Activated T-helper 2 cell treated with anti-CD3 and anti-CD28 coated beads, Interferon-gamma antibody, Interleukin-2, Interleukin-4, amounts not matched to agents 10 μg/mL and 5 μg/mL and 100 μg/mL, durations not matched to agents 14 hours and 24 hours and 36 hours (primary cell): ENCODE data around the gene DENND6A. TPM values are rescaled to one million over a fixed set of nuclear protein-coding genes. Genes with fewer than 3 reads are reported as not detected.

Source experiments
- DNase-seq: peaks from one replicate; pipeline ENCODE4 v3.0.0; 2021; ENCODE audit warnings: low spot score
- H3K27ac Mint-ChIP-seq: one replicate; pipeline ENCODE4 v1.8.0; 2021; ENCODE audit warnings: mixed read lengths
- H3K27me3 Mint-ChIP-seq: one replicate; pipeline ENCODE4 v1.8.0; 2021; ENCODE audit warnings: low read depth, mixed read lengths
- H3K36me3 Mint-ChIP-seq: one replicate; pipeline ENCODE4 v1.8.0; 2021; ENCODE audit warnings: low read depth, mixed read lengths
- H3K4me1 Mint-ChIP-seq: one replicate; pipeline ENCODE4 v1.8.0; 2021; ENCODE audit warnings: low read depth, mixed read lengths
- H3K4me3 Mint-ChIP-seq: one replicate; pipeline ENCODE4 v1.8.0; 2021; ENCODE audit warnings: low read depth, mild to moderate bottlenecking, moderate library complexity, mixed read lengths
- H3K9me3 Mint-ChIP-seq: one replicate; pipeline ENCODE4 v1.8.0; 2021; ENCODE audit warnings: mixed read lengths
- intact Hi-C: fragments of 100-400 bp; cut with micrococcal nuclease; formaldehyde crosslinking; loops from one replicate; pipeline ENCODE4 v1.15.1; 2023
- total RNA-seq: library from RNA; stranded (reverse); gene quantifications from 2 replicates; pipeline ENCODE4 v1.2.3, GENCODE V29; 2022

The DENND6A gene, protein sequence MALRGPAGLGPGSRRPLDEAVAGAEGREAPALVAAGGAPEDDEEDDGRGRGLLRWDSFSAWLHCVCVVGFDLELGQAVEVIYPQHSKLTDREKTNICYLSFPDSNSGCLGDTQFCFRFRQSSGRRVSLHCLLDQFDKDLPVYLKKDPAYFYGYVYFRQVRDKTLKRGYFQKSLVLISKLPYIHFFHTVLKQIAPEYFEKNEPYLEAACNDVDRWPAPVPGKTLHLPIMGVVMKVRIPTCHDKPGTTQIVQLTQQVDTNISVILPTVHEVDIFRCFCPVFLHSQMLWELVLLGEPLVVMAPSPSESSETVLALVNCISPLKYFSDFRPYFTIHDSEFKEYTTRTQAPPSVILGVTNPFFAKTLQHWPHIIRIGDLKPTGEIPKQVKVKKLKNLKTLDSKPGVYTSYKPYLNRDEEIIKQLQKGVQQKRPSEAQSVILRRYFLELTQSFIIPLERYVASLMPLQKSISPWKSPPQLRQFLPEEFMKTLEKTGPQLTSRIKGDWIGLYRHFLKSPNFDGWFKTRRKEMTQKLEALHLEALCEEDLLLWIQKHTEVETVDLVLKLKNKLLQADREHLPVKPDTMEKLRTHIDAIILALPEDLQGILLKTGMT
- 21.4 and 24.3 TPM in 2 replicates for total RNA-seq

DNA sequence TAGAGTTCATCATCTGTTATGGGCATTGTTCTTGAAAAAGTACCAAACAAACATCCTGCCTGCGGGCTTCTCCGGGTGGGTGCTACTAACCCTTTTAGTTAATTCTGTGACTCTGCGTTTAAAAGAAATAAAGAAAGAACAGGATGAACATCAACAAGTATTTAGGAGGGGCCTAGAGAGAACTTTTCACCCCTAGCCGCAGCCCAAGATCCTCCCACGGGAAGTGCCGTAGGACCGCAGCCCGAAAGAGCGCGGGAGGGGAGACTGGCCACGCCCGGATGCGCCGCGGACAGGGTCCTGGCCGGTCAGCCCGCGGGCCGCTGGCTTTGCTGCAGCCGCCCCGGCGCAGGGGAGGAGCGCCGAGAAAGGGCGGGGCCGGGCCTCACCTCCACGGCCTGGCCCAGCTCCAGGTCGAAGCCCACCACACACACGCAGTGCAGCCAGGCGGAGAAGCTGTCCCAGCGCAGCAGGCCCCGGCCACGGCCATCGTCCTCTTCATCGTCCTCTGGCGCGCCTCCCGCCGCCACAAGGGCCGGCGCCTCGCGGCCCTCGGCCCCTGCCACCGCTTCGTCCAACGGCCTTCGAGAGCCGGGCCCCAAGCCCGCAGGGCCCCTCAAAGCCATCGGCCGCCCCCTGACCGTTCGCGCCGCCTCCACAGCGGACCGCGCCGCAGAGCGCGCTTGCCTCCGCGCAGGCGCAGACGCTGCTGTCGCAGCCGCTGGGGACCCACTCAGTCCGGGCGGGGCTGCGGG is at the start of gene DENND6A:
Gene DENND6A, minus strand, starts transcription at position 682 of the 752 bp plus-strand sequence. Its CDS starts 59 bp downstream, at position 623.
- Mint-ChIP-seq H3K4me1 (peaks cover 28% of the 10 kb centered on the region), H3K4me3 (peak within 1 kb of the TSS; percentile 83), H3K27ac (peak within 1 kb of the TSS; percentile 85), H3K27me3 (no peaks in the 10 kb centered on the region), H3K9me3 (no peaks in the 10 kb centered on the region), H3K36me3 (peaks cover 14% of the 10 kb centered on the region)
- DNase-seq, result peak; percentile 93
- intact Hi-C loops, result loop anchor here (1.0 to 2.0 kb wide), 4 partner anchors 21 to 136 kb away; partner anchors contain the start of genes ARF4, PDE12 and SLMAP

DNA sequence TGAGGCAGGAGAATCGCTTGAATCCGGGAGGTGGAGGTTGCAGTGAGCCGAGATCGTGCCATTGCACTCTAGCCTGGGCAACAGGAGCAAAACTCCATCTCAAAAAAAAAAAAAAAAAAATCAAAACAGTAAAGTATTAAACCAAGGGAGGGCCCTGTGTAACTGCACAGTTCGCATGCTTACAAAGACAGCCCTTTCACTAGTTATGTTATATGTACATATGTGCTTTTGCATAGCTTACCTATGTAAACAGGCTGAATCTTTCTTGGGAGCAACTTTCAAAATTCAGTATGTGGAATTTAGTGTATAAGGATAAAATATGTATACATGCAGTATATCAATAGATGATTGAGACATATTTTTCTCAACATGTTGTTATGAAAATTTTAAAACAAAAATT is 47.1 kb upstream of the DENND6A start:
- no peaks in the 10 kb centered on the region for H3K27me3 Mint-ChIP-seq
- H3K4me3 Mint-ChIP-seq, result no peak overlapping the region
- DNase-seq, result no peak
- H3K36me3 Mint-ChIP-seq, result no peaks in the 10 kb centered on the region
- no peak overlapping the region for H3K27ac Mint-ChIP-seq
- H3K4me1 Mint-ChIP-seq, result no peaks in the 10 kb centered on the region
- intact Hi-C loops, result no loop called here
- no peaks in the 10 kb centered on the region for H3K9me3 Mint-ChIP-seq

GRCh38 chr3:57738391-57738790 is 45.5 kb upstream of the DENND6A start:
- no peaks in the 10 kb centered on the region for H3K4me1 Mint-ChIP-seq
- no peak for DNase-seq
- no peaks in the 10 kb centered on the region for H3K27me3 Mint-ChIP-seq
- no peaks in the 10 kb centered on the region for H3K36me3 Mint-ChIP-seq
- no peak overlapping the region for H3K4me3 Mint-ChIP-seq
- H3K27ac Mint-ChIP-seq, result no peak overlapping the region
- no peaks in the 10 kb centered on the region for H3K9me3 Mint-ChIP-seq
- intact Hi-C loops, result no loop called here

- Mint-ChIP-seq H3K36me3 (no peaks in the 10 kb centered on the region), H3K27ac (no peak overlapping the region), H3K4me1 (no peaks in the 10 kb centered on the region), H3K4me3 (no peak overlapping the region), H3K27me3 (no peaks in the 10 kb centered on the region), H3K9me3 (no peaks in the 10 kb centered on the region)
- DNase-seq, result no peak
- intact Hi-C loops, result no loop called here
Measured at GRCh38 chr3:57737840-57738239, 45.0 kb upstream of the DENND6A start.

- no peak for DNase-seq
- H3K27me3 Mint-ChIP-seq, result peaks cover 4% of the 10 kb centered on the region
- no peak overlapping the region for H3K27ac Mint-ChIP-seq
- no peaks in the 10 kb centered on the region for H3K36me3 Mint-ChIP-seq
- H3K4me3 Mint-ChIP-seq, result no peak overlapping the region
- intact Hi-C loops, result no loop called here
- no peaks in the 10 kb centered on the region for H3K4me1 Mint-ChIP-seq
- no peaks in the 10 kb centered on the region for H3K9me3 Mint-ChIP-seq
Measured at GRCh38 chr3:57735405-57735804, 42.5 kb upstream of the DENND6A start.

DNA sequence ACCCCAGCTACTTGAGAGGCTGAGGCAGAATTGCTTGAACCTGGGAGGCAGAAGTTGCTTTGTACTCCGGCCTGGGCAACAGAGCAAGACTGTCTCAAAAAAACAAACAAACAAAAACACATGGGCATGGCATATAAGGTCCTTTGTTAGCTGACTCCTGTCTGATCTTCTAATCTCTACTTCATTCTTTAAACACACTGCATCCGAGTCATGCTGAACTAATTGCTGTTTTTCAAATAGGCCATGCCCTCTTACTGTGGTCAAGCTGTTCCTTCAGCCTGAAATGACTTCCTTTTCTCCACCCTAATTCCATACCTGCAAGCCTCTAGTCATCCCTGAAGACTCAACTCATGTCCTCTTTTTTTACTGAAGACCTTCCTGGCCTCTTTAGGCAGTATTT is 40.9 kb upstream of the DENND6A start:
- Mint-ChIP-seq H3K27me3 (peaks cover 4% of the 10 kb centered on the region), H3K9me3 (no peaks in the 10 kb centered on the region), H3K4me3 (no peak overlapping the region), H3K27ac (no peak overlapping the region), H3K4me1 (no peaks in the 10 kb centered on the region), H3K36me3 (no peaks in the 10 kb centered on the region)
- no peak for DNase-seq
- intact Hi-C loops, result no loop called here

- intact Hi-C loops, result no loop called here
- no peak overlapping the region for H3K27ac Mint-ChIP-seq
- no peaks in the 10 kb centered on the region for H3K4me1 Mint-ChIP-seq
- H3K9me3 Mint-ChIP-seq, result no peaks in the 10 kb centered on the region
- no peak overlapping the region for H3K4me3 Mint-ChIP-seq
- DNase-seq, result no peak
- H3K27me3 Mint-ChIP-seq, result peaks cover 4% of the 10 kb centered on the region
- no peaks in the 10 kb centered on the region for H3K36me3 Mint-ChIP-seq
Measured at GRCh38 chr3:57731311-57731710, 38.4 kb upstream of the DENND6A start.

DNA sequence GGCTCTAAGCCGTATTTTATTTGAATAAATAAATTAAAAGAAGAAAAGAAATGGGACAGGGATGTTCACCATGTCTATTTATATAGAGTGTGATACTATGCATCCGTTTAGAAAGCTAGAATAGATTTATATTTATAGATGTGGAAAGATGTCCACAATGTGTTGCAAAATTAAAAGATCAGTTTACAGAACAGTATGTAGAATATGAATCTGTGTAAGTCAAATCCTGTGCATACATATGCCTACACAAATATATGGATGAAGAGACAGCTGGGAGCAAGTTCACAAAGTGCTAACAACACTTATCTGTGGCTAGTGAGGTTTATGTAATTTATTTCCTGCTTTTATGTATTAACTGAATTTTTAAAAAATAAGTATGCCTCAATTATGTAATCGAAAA is 37.8 kb upstream of the DENND6A start:
- H3K4me3 Mint-ChIP-seq, result no peak overlapping the region
- no peaks in the 10 kb centered on the region for H3K9me3 Mint-ChIP-seq
- DNase-seq, result no peak
- H3K27me3 Mint-ChIP-seq, result peaks cover 5% of the 10 kb centered on the region
- no peaks in the 10 kb centered on the region for H3K4me1 Mint-ChIP-seq
- H3K36me3 Mint-ChIP-seq, result no peaks in the 10 kb centered on the region
- intact Hi-C loops, result no loop called here
- H3K27ac Mint-ChIP-seq, result no peak overlapping the region

DNA sequence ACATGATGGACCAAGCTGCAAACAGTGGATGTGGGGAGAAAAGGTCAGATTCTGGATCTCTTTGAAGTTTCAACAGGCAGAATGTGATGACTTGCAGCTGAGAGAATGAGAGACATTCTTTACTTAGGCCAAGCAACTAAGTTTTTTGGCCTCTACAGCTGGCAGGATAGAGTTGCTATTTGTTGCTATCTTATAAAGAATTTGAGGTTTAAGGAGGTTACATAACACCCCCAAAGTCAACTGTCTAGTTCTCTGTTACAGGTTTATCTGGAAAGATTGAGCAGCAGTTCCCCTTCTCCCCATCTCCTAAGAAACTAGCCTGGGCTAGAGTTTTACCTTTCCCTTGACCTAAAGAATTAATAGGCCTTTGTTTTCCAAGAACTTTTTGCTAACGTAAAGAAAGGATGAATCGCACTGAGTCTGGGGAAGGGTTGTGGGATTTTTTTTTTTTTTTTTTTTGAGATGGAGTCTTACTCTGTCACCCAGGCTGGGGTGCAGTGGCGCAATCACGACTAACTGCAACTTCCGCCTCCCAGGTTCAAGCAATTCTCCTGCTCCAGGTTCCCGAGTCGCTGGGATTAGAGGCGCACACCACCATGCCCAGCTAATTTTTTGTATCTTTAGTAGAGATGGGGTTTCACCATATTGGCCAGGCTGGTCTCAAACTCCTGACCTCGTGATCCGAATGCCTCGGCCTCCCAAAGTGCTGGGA is 36.6 kb upstream of the DENND6A start:
- intact Hi-C loops, result no loop called here
- no peaks in the 10 kb centered on the region for H3K36me3 Mint-ChIP-seq
- no peak for DNase-seq
- H3K9me3 Mint-ChIP-seq, result no peaks in the 10 kb centered on the region
- H3K27me3 Mint-ChIP-seq, result peaks cover 11% of the 10 kb centered on the region
- H3K27ac Mint-ChIP-seq, result no peak overlapping the region
- H3K4me1 Mint-ChIP-seq, result no peaks in the 10 kb centered on the region
- H3K4me3 Mint-ChIP-seq, result no peak overlapping the region

GRCh38 chr3:57727106-57727505 is 34.2 kb upstream of the DENND6A start:
- Mint-ChIP-seq H3K9me3 (no peaks in the 10 kb centered on the region), H3K4me3 (no peak overlapping the region), H3K36me3 (no peaks in the 10 kb centered on the region), H3K4me1 (no peaks in the 10 kb centered on the region), H3K27me3 (peaks cover 11% of the 10 kb centered on the region), H3K27ac (no peak overlapping the region)
- no peak for DNase-seq
- intact Hi-C loops, result no loop called here

- DNase-seq, result no peak
- peaks cover 7% of the 10 kb centered on the region for H3K27me3 Mint-ChIP-seq
Measured at GRCh38 chr3:57726397-57726796, 33.5 kb upstream of the DENND6A start.

GRCh38 chr3:57718118-57718517 is 25.2 kb upstream of the DENND6A start:
- H3K4me1 Mint-ChIP-seq, result no peaks in the 10 kb centered on the region
- H3K4me3 Mint-ChIP-seq, result no peak overlapping the region
- no peaks in the 10 kb centered on the region for H3K36me3 Mint-ChIP-seq
- intact Hi-C loops, result no loop called here
- H3K27ac Mint-ChIP-seq, result no peak overlapping the region
- no peak for DNase-seq
- no peaks in the 10 kb centered on the region for H3K27me3 Mint-ChIP-seq
- no peaks in the 10 kb centered on the region for H3K9me3 Mint-ChIP-seq

More at GRCh38 chr3:57726397-57726796, 33.5 kb upstream of the DENND6A start:
- Mint-ChIP-seq H3K4me3 (no peak overlapping the region), H3K36me3 (no peaks in the 10 kb centered on the region), H3K27ac (no peak overlapping the region), H3K9me3 (no peaks in the 10 kb centered on the region), H3K4me1 (no peaks in the 10 kb centered on the region)
- intact Hi-C loops, result no loop called here
